ENCODE results near the gene CCDC197.
A peak's percentile ranks its signal among the peaks of the same experiment; 100 is the strongest.

The CCDC197 gene

DNA sequence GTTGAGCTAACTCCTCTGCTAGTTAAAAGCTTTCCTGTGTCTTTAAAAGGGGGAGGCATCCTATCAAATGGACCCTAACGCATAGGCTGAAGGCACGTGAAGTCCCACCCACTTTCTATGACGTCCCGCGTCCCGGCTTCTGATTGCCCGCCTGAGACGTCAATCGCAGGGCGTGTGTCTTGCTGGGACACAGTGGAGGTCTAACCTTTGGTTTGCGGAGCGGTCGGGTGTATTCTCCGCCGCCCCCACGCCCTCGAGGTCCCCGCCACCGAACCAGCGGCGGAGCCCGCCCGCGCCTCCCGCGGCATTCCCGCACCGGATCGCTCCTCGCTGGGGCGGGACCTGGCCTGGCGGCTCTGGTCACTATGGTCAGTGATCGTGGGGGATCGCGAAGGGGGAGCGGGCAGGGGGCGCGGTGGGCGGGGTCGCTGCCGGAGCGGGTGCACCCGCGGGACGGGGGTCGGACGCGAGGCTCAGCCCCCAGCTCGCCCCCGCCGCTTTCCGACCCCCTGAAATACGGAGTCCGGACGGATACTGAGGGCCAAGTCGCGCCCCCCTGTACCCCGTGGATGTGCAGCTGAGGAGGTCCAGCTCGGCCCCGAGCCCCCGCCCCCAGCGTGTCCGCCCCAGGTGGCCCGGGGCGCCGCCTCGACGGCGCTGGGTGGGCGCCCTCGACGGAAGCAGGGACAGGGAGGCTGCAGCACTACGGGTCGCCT is 29.2 kb downstream of the CCDC197 start, which contains the start of gene OTUB2:
TSS of gene OTUB2 (plus strand) at position 168 of the 716 bp plus-strand sequence. CDS start at position 366, 198 bp downstream.
- DNase-seq (ENCODE audit: low spot score): peak; percentile 100

DNA sequence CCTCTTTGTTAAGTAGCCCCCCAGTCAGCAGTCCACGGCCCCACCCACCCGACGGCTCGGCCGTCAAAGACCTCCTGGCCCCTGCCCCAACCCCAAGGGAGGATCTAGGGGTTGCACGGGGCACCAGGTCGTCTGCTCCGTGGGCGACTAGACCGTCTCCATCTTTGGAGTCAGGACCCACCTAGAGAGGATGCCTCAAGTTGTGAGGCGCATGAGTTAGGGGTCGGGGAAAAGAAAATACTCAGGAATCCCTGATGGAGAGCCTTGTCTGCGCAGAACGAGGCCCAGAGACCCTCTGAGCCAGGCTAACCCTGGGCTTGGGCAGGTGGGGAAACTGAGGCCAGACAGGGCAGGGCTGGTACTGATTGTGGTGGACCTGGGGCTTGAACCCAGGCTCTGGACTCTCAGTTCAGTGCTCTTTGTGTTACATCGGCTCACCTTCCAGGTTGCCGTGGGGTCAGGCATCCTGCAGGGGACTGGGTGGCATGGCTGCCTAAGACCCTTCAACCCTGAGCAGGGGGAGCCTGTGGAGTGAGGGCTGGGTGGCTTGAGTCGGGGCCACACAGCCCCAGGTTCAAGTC is 29.9 kb downstream of the CCDC197 start:
- DNase-seq (ENCODE audit: low spot score): no peak

DNA sequence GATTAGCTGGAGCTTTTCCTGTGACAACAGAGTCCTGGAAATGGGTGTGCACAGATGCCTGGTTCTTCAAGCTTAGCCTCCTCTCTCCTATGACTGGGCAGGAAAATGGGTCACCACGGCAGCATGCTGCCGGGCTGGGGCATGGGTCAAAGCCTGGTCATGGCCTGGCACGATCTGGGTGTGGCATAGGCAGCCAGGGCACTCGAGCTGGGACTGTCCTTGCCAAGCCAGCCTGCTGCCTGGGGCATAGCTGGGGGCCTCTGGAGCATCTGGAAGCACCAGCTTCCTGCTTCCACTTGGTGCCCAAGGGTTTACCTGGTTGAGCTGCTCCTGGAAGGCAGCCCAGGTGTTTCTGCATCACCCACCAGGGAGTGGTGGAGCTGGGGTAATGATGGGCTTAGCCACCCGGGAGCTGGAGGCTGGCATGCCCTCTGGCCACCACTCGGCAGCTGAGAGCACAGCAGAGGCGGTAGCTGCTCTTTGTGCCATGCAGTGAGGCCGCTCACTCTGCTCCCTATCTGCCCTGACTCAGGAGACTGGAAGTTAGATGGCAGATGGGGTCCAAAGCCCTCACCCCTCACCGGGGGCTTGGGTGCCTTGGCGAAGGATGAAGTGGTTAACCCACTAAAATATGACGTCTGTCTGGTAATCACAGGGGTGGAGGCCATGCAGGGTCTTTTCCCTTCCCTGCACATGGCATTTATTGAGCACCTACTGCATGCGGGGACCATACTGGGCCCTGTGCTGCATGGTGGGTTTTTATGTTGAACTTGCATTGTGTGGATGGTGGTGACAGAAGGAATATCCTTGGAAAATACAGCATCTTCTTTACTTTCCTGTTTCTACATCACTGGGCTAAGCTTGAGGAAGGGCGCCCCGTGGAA is 30.7 kb downstream of the CCDC197 start:
- DNase-seq (ENCODE audit: low spot score): no peak

DNA sequence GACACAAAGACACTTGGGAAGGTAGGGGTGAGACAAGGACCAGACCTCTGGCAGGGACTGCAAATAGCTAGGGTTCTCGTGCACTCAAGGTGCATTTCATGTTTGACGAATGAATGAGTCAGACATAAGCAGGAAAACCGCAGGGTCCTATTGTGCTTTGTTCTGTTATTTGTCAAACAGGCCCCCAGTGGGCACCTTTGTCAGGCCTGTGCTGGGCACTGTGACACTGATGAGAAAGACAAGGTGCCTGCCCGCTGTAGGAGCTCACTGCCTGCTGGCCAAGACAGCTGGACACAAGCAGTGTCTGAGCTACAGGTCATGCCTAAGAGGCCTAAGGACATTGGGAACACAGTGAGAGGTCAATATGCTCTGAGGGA is 31.3 kb downstream of the CCDC197 start:
- DNase-seq (ENCODE audit: low spot score): no peak

DNA sequence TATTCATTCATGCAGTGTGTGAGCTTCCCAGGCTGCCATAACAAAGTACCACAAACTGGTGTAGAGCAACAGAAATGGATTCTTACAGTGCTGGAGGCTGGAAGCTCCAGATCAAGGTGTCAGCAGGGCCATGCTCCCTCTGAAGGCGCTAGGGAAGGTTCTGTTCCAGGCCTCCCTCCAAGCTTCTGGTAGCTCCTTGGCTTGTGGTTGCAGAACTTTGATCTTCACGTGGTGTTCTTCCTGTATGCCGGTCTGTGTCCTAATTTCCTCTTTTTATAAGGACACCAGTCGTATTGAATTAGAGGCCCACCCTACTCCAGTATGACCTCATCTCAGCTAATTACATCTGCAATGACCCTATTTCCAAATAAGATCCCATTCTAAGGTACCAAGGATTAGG is 32.2 kb downstream of the CCDC197 start:
- no peak for DNase-seq (ENCODE audit: low spot score)

DNA sequence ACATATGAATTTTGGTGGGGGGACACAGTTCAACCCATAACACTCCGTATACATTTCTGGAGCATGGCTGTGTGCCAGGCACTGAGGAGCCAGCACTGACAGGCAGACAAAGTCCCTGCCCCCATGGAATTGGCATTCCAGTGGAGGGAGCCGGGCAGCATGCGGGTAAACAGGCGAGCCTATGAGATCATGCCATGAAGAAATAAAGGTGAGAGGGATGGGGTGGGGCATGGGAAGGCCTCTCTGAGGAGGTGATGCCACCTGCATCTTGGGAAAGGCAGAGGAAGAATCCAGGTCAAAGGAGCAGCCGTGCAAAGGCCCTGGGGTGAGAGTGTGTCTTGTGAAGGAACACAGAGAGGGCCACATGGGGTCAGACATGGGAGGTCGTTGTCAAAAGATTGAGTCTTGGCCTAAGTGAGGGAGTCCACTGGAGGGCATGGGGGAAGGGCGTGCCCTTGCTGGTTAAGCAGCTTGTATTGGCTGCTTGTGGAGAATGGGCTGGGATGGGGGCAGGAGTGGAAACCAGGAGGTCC is 32.6 kb downstream of the CCDC197 start:
- no peak for DNase-seq (ENCODE audit: low spot score)

DNA sequence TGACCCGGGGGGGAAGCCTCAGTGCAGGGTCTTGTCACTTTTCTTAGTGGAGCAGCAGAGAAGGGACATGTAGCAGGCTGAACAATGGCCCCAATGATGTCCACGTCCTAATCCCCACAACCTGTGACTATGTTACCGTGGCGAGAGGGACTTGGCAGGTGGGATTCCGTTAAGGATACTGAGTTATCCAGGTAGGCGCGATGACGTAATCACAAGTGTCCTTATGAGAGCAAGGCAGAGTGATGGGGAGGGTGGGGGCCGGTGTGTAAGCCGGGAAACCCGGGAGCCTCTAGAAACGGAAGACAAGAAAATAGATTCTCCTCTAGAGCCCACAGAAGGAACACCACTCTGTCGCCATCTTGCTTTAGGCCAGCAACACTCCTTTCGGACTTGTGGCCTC is 33.5 kb downstream of the CCDC197 start:
- no peak for DNase-seq (ENCODE audit: low spot score)

DNA sequence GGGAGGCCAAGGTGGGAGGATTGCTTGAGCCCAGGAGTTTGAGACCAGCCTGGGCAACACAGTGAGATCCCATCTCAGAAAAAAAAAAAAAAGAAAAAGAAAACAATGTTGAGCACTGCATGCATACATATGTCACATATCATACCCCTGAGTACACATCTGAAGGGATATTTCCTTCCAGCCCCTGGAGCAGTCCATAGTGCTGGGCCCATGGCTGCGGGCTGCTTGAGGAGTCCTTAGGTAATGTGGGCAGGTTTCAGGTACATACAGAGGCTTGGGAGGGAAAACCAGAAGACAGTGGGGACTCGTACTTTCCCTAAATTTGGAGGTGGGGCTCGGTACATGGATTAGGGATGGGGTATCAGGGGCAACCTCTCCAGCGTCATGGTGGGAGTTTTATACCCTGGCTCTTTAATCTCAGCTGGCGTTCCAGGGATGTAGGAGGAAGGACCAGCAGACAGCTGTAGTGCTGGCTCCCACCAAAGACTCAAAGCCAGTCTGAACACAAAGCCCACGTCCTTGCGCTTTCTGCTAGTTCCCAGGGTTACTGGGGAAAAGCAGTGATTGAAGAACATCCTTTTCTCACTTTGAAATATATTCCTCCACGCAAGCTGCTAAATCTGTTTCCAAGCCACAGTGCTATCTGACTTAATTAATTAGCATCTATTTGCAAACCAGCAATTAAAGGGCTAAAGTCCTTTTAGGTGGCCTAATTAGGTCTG is 34.2 kb downstream of the CCDC197 start:
- DNase-seq (ENCODE audit: low spot score): no peak

DNA sequence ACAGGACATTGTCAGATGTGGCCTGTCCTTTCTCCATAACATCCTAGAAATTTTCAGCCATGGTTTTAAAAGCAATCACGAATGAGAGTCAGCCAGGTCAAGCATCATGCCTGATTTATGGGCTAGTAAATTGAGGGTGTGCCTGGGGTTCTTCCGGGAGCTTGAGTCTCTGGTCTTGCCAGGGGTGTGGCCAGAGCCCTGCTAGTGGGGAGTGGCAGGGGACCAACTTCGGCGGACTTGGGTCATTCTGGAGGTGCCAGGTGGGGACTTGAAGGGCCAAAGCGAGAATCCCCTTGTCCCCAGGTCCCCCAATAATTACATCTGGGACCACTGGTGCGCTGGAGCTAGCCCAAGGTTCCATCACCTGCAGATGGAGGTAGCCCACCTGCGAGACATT is 34.8 kb downstream of the CCDC197 start:
- DNase-seq (ENCODE audit: low spot score): no peak

DNA sequence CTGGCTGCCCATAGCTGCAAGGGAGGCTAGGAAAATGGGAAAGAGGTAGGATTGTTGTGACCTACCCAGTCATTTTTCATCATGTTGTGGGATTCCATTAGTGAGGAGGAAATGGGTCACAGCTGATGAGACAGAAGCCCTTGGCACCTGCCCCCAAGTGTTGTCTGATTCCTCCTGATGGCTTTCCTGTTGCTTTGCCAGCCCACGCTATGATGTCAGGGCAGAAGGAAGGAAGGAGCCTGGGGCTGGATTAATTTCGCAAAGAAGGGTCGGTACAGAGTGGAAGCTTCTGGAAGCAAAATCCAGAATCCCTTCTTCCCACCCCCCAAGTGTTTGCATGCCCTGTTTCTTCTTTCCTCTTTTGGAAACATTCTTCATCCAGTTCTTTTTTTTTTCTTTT is 37.8 kb downstream of the CCDC197 start:
- no peak for DNase-seq (ENCODE audit: low spot score)

DNA sequence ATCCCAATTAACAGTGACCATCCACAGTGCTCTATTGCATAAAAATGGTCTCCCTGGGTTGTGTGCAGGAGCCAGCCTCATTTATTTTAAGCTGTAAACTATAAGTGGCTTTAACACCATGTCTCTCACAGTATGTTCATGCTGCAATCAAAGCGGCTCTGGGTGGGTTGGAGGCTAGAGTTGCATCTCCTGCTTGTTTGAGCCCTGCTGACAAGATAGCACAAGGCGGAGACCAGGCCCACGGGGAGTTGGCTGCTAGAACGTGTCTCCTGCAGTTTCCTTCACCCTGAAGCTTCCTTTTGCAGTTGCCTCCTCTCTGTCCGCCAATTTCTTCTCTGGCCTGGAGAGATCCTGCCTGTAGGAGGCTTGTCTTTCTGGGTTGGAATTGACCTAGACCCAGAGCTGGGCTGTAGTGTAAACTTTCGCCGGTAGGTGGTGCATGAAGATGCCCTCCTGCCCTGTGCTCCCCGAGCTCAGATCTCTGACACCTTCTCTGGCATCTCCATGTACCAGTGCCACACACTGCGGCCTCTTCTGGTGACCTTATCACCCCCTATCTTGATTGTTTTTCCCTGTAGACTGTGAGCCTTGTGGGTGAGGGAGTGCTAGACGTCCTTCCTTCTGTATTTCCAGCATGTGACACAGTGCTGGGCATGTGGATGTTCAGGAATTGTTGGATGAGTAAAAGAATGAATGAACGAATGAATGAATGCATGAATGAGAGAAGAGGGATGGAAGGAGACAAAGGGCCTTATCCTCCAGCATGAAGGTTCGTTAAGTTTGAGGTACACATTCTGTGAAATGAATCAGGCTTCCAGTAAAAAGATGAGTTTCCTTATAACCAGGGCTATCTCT is 39.4 kb downstream of the CCDC197 start:
- DNase-seq (ENCODE audit: low spot score): peak; percentile 87

DNA sequence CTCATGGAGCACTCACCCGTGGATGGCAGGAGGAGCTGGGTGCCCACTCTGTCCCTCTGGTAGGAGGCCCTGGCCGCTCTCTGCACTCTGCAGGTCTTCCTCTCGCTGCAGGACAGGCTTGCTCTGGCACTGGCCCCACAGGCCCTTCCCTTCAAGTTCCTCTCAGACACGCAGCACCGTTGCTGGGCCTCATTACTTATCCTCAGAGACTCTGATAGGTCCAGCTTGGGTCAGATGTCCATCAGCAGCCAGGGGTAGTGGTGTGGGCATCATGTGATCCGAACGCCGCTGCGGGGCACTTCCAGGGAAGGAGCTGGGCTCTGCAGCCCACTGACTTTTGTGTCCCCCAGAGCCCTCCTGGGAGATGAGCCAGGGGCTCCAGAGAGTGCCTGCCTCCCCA is 40.9 kb downstream of the CCDC197 start:
- no peak for DNase-seq (ENCODE audit: low spot score)

DNA sequence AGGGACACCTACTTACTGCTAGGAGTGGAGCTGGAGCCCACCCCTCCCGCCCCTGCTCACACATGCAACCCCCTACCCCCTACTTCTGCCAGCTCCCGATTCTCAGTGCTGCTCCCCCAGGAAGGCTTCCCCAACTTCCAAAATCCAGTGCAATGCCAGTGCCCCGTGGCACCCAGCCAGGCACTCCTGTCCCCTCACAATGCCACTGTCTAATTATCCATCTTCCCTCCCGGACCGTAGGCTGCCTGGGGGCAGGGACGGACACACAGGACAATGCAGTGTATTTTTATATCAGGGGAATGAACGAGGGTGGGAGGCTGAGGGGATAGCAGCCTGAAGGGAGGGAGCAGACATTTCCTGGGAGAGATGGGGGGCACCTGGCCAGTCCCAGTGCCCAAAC is 41.4 kb downstream of the CCDC197 start:
- no peak for DNase-seq (ENCODE audit: low spot score)

DNA sequence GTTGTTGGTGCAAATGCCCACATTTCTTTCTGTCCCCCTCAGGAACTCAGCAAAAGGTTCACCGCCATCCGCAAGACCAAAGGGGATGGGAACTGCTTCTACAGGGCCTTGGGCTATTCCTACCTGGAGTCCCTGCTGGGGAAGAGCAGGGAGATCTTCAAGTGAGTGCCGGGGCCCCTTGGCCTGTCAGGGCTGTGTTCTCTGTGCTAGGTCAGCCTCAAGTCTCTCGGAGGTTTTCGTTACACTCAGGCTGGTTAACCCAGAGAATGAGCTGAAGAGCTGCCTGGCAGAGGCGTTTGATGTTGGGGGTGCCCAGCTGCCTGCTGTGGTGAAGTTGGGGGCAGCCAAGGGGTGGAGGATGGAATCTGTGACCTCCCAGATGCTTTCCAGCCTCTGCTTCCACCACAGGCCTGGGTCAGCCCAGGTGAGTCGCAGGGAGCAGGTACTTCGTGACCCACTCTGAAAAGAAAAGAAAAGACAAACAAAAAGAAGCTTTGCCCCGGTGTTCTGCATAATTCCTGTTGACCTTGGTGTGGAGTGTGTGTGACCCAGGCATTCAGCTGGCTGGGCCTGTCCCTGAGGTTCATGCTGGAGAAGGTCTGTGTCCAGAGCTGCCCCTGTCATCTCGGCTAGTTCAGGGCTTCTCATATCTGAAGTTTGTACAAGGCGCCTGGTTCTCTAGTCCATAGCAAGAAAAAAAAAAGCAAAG is 42.0 kb downstream of the CCDC197 start:
- DNase-seq (ENCODE audit: low spot score): no peak

DNA sequence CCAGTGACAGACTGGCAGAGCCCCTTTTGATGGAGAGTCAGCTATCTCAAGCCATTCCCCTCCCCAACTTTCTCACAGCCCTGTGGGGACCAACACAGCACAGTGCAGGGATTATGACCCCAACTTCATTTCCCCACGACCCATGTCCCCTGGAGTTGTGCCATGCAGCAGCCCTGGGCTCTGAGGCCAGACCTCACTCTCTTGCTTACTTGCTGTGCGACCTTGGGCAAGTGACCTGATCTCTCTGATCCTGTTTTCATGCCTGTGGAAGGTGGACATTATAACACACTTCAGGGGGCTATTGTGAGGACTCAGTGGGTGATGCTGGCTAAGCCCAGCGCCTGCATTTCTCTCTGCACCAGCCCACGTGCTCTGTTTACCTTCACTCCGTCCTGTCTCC is 43.1 kb downstream of the CCDC197 start:
- DNase-seq (ENCODE audit: low spot score): no peak

DNA sequence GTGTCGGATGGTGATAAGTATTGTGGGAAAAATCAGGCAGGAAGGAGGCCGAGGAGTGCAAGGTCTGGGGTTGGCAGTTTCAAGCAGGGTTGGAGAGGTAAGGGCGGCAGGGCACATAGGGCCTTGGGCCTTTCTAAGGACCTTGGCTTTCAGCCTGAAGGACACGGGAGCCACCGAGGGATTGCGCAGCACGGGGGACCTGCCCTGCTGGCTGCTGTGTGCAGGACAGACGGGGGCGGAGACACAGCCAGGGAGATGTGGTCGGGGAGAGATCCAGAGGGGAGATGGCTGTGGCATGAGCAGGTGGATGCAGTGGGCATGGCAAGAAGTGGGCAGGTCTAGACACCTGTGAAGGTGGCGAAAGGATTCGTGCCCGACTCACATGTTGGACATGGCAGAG is 43.7 kb downstream of the CCDC197 start:
- DNase-seq (ENCODE audit: low spot score): no peak

DNA sequence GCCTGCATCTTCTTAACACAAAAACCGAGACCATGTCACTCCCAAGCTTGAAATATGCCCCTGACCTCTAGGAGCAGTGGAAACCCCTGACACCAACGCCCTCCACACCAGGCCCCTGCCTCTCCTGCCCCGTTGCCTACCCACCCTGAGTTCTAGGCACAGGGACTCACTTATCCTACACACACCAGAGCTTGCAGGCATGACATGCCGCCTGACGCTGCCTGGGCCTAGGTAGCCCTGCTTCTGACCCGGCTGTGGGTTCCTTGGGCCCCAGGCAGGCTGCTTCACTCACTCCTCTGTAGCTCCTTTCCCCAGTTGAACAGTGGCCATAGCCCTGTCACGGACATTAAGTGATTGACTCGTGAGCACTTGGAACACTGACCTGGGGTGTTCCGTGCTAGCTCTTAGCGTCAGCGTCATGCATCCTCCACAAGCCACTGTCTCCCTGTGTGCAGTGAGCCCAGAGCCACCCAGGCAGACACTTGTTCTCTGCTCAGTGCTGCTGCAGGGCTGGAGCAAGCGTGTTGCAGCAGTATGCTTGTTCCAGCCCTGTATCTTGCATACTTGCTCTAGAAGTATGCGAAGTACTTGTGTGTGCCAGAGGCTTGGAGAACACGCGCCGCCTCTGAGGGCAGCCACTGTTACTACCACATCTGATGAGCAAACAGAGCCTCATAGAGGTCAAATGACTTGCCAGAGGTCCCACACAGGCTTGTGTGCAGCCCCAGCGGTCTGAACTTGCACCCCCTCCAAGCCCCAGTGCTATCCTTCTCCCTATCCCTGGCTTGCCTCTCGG is 44.6 kb downstream of the CCDC197 start:
- no peak for DNase-seq (ENCODE audit: low spot score)

DNA sequence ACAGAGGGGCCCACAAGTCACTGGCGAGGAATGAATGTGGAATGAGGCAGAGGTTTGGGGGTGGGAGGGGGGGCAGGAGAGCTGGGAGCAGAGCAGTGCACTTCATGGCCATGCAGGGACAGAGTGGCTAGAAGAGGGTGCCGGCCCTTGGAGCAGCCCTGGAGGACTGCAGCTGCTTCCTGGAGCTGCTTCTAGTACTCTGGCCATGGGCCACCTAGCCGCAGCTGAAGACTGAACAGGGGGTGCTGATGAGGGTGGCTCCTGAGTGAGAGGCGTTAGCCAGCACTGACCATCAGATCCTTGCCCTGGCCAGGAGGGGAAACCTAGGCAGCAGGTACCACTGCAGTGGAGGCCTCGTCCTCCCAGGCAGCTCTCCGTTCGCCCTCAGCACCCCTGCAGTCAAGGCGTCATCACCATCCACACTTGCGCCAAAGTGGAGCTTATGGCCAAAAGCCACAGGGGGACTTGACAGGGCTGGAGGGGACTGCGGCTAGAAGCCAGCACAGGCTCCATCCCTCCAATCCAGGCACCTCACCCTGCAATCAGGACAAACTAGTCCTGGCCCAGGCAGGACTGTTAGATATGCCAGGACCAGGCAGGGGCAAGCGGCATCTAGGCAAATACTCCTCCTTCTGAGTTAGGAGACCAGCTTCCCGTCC is 45.5 kb downstream of the CCDC197 start:
- no peak for DNase-seq (ENCODE audit: low spot score)

DNA sequence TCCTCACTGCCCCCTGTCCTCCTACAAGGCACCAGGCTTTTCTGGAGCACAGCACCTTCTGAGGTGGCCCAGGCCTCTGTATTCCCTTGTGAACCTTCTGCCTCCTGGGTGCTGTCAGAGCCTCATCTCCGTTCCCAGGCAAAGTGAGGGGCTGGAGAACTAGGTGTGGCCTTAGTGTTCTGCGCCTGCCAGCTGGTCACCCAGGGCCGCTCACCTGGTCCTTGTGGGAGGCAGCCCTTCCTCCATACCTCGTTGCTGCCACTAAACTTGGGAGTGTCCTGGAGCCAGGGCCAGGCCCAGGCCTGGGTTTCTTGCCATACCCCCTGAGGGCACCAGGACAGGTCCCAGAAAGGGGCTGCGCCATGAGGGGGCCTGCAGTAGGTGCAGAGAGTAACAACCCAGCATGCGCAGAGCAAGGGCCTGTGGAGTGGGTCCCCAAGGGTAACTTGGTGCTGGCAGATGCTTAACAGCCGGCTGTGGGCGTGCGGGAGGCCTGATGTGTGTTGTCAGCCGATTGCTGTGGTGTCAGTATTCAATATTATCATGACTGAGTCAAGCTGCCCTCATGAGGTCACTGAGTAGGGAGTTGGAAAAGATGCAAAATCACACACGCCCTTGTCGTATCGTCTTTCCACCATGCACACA is 46.1 kb downstream of the CCDC197 start:
- no peak for DNase-seq (ENCODE audit: low spot score)
